Small intestine (tissue), 7 donors: Measurements from ENCODE around the gene MS4A15. TPM values are rescaled to one million over a fixed set of nuclear protein-coding genes. Genes with fewer than 3 reads are reported as not detected.
"Not testable (repeated sequence)": the region's sequence is repeated elsewhere in the genome, so short reads cannot be mapped to it uniquely, and the experiment has no call there.

Experiments
- DNase-seq, 2 donors: peaks; one replicate each; pipeline versions ENCODE4 v3.0.0 to v3.0.0-alpha.2; 2013
- FAIRE-seq: peaks from 2 replicates; lab custom pipeline; 2012; peaks lifted over from hg19 to GRCh38; lab: Jason Lieb, UNC
- H3K27ac ChIP-seq, 3 donors: one replicate each; pipeline ENCODE4 v1.5.1; 2013; ENCODE audit warnings: low read length in 2 of 3, mild to moderate bottlenecking in 2 of 3, control low read depth in 1 of 3, inconsistent platforms in 1 of 3, low read depth in 1 of 3, moderate library complexity in 1 of 3
- H3K27me3 ChIP-seq, 3 donors: one replicate each; pipeline ENCODE4 v1.6.1; 2013; ENCODE audit warnings: low read length in 3 of 3, inconsistent platforms in 1 of 3; ENCODE audit not compliant: control insufficient read depth in 3 of 3, insufficient read depth in 3 of 3
- H3K36me3 ChIP-seq, 3 donors: one replicate each; pipeline ENCODE4 v1.6.1; 2013; ENCODE audit warnings: low read length in 3 of 3, inconsistent platforms in 1 of 3, low read depth in 1 of 3, mild to moderate bottlenecking in 1 of 3, moderate library complexity in 1 of 3; ENCODE audit not compliant: control insufficient read depth in 3 of 3, insufficient read depth in 2 of 3
- H3K4me1 ChIP-seq, 3 donors: one replicate each; pipeline ENCODE4 v1.6.1; 2013; ENCODE audit warnings: low read length in 2 of 3, inconsistent platforms in 1 of 3, low read depth in 1 of 3, mild to moderate bottlenecking in 1 of 3, moderate library complexity in 1 of 3; ENCODE audit not compliant: control insufficient read depth in 3 of 3, insufficient read depth in 2 of 3
- H3K4me3 ChIP-seq, 3 donors: one replicate each; pipeline ENCODE4 v1.5.1; 2013; ENCODE audit warnings: low read length in 3 of 3, control low read depth in 1 of 3, inconsistent platforms in 1 of 3, low read depth in 1 of 3, mild to moderate bottlenecking in 1 of 3, moderate library complexity in 1 of 3
- H3K9me3 ChIP-seq, 2 donors: one replicate each; pipeline ENCODE4 v1.6.1; 2013; ENCODE audit warnings: low read depth in 1 of 2, low read length in 1 of 2; ENCODE audit not compliant: control insufficient read depth in 2 of 2, insufficient read depth in 1 of 2
- WGBS, 3 donors: extraction: QIAGEN DNeasy Blood & Tissue Kit; methylation state at CpG; one replicate each; pipeline ENCODE4 v1.1.7; 2013; 5-methylcytosine and 5-hydroxymethylcytosine counted together
- polyA plus RNA-seq, 4 donors: library from polyadenylated mRNA; stranded (reverse) in 3 of 4; unstranded in 1 of 4; fragments of 200-250 nt in 3 of 4; fragments of 120-200 nt in 1 of 4; gene quantifications; one replicate each; pipeline versions ENCODE4 v1.2.1 to v1.2.3, GENCODE V29; 2013
- donor health status: healthy with polysubstance abuse.
- donor health status: control.
- donor health status: control.
- donor health status: Bipolar disorder and iron deficiency.
- donor health status: healthy.

Gene MS4A15
- polyA plus RNA-seq, 4 donors, result 0.09 to 7.6 (median 5.1) TPM; not detected in 1

GRCh38 chr11:60814112-60814511 is 57.4 kb downstream of the MS4A15 start:
- Histone ChIP-seq H3K36me3 (no peaks in the 10 kb centered on the region), H3K9me3 (peaks cover 0 to 13% of the 10 kb centered on the region in 2 donors), H3K4me1 (peaks cover 0 to 7% (median 4%) of the 10 kb centered on the region in 3 donors), H3K4me3 (no peak overlapping the region), H3K27ac (no peak overlapping the region), H3K27me3 (no peaks in the 10 kb centered on the region)
- 83 to 94% (median 90%) methylated on average over 2 of the region's 2 CpGs for WGBS, 3 donors
- DNase-seq (no peak), FAIRE-seq (no peak)

GRCh38 chr11:60816590-60817157 is 60.0 kb downstream of the MS4A15 start:
- Histone ChIP-seq H3K4me1 (no peaks in the 10 kb centered on the region), H3K9me3 (peaks cover 0 to 13% of the 10 kb centered on the region in 2 donors), H3K4me3 (no peak overlapping the region), H3K36me3 (no peaks in the 10 kb centered on the region), H3K27me3 (no peaks in the 10 kb centered on the region), H3K27ac (no peak overlapping the region)
- FAIRE-seq (no peak), DNase-seq (no peak)
- 94 to 98% (median 95%) methylated on average over 2 of the region's 2 CpGs for WGBS, 3 donors

- Histone ChIP-seq H3K9me3 (peaks cover 0 to 13% of the 10 kb centered on the region in 2 donors), H3K4me3 (no peak overlapping the region), H3K4me1 (no peaks in the 10 kb centered on the region), H3K36me3 (no peaks in the 10 kb centered on the region), H3K27ac (no peak overlapping the region), H3K27me3 (no peaks in the 10 kb centered on the region)
- WGBS, 3 donors, result 72 to 79% (median 79%) methylated on average over 4 of the region's 4 CpGs
- no peak for FAIRE-seq
- DNase-seq, result no peak
These were observed 61.4 kb downstream of the MS4A15 start for GRCh38 chr11:60818057-60818456.

- no peak for FAIRE-seq
- no peak overlapping the region for H3K27ac ChIP-seq
- no peaks in the 10 kb centered on the region for H3K27me3 ChIP-seq
- no peaks in the 10 kb centered on the region for H3K36me3 ChIP-seq
- H3K4me3 ChIP-seq, result no peak overlapping the region
- H3K9me3 ChIP-seq, result peaks cover 0 to 6% of the 10 kb centered on the region in 2 donors
- H3K4me1 ChIP-seq, result no peaks in the 10 kb centered on the region
- 59 to 80% (median 67%) methylated on average over 13 to 15 of the region's 15 CpGs for WGBS, 3 donors
- no peak for DNase-seq
These were observed 65.3 kb downstream of the MS4A15 start for GRCh38 chr11:60821827-60822599.

- DNase-seq, H3K9me3 ChIP-seq, H3K27ac ChIP-seq, H3K36me3 ChIP-seq, H3K4me3 ChIP-seq, H3K4me1 ChIP-seq, H3K27me3 ChIP-seq: not testable (repeated sequence)
- peak; percentile 72 for FAIRE-seq
- WGBS, 3 donors, result 93 to 94% (median 94%) methylated on average over 5 of the region's 5 CpGs
These were observed 67.2 kb downstream of the MS4A15 start for GRCh38 chr11:60823745-60824306.

- WGBS, 3 donors, result 87 to 94% (median 91%) methylated on average over 5 of the region's 5 CpGs
- no peaks in the 10 kb centered on the region for H3K36me3 ChIP-seq
- no peak for FAIRE-seq
- no peaks in the 10 kb centered on the region for H3K9me3 ChIP-seq
- H3K4me3 ChIP-seq, result no peak overlapping the region
- DNase-seq, result no peak
- no peak overlapping the region for H3K27ac ChIP-seq
- H3K27me3 ChIP-seq, result no peaks in the 10 kb centered on the region
- H3K4me1 ChIP-seq, result no peaks in the 10 kb centered on the region
These were observed 68.5 kb downstream of the MS4A15 start for GRCh38 chr11:60825118-60825517.

- DNase-seq (no peak), FAIRE-seq (no peak)
- H3K4me3 ChIP-seq, result no peak overlapping the region
- H3K4me1 ChIP-seq, result no peaks in the 10 kb centered on the region
- H3K9me3 ChIP-seq, result no peaks in the 10 kb centered on the region
- H3K36me3 ChIP-seq, result no peaks in the 10 kb centered on the region
- no peaks in the 10 kb centered on the region for H3K27me3 ChIP-seq
- WGBS, 3 donors, result 75 to 90% (median 75%) methylated on average over 5 to 6 of the region's 6 CpGs
- H3K27ac ChIP-seq, result no peak overlapping the region
These were observed 69.1 kb downstream of the MS4A15 start for GRCh38 chr11:60825790-60826189.
